ENCODE results near the gene GSG1L2.

Gene GSG1L2

GRCh38 chr17:9828296-9829295, 6.7 kb upstream of the GSG1L2 start:
- FAIRE-seq (no peak), DNase-seq (ENCODE audit: insufficient read length, low spot score) (no peak)
- TF ChIP-seq CTCF (IDR thresholded peaks at IDR 0.05; ENCODE audit: insufficient read depth, missing control alignments) = no peak

GRCh38 chr17:9825641-9826150, 3.8 kb upstream of the GSG1L2 start, which contains the start of gene GLP2R:
GLP2R (plus strand) TSS chr17:9825924; CDS start chr17:9826064, 140 bp downstream.
- no peak for FAIRE-seq
- no peak for TF ChIP-seq CTCF (IDR thresholded peaks at IDR 0.05; ENCODE audit: insufficient read depth, missing control alignments)

GRCh38 chr17:9824797-9825338, 3.0 kb upstream of the GSG1L2 start:
- TF ChIP-seq CTCF (IDR thresholded peaks at IDR 0.05; ENCODE audit: insufficient read depth, missing control alignments) = no peak
- no peak for FAIRE-seq
- no peak for DNase-seq (ENCODE audit: insufficient read length, low spot score)

More at GRCh38 chr17:9825641-9826150, 3.8 kb upstream of the GSG1L2 start, which contains the start of gene GLP2R:
- DNase-seq (ENCODE audit: insufficient read length, low spot score) = no peak

GRCh38 chr17:9824094-9824493, 2.2 kb upstream of the GSG1L2 start:
- no peak for DNase-seq (ENCODE audit: insufficient read length, low spot score)
- FAIRE-seq = no peak
- TF ChIP-seq CTCF (IDR thresholded peaks at IDR 0.05; ENCODE audit: insufficient read depth, missing control alignments) = no peak

- no peak for TF ChIP-seq CTCF (IDR thresholded peaks at IDR 0.05; ENCODE audit: insufficient read depth, missing control alignments)
- FAIRE-seq (no peak), DNase-seq (ENCODE audit: insufficient read length, low spot score) (no peak)
Observed at GRCh38 chr17:9820448-9820847, 1.4 kb downstream of the GSG1L2 start.

GRCh38 chr17:9818760-9819159, 3.1 kb downstream of the GSG1L2 start:
- no peak for TF ChIP-seq CTCF (IDR thresholded peaks at IDR 0.05; ENCODE audit: insufficient read depth, missing control alignments)
- DNase-seq (ENCODE audit: insufficient read length, low spot score) (no peak), FAIRE-seq (no peak)
